ENCODE results near the gene CD300A.

The CD300A gene

DNA sequence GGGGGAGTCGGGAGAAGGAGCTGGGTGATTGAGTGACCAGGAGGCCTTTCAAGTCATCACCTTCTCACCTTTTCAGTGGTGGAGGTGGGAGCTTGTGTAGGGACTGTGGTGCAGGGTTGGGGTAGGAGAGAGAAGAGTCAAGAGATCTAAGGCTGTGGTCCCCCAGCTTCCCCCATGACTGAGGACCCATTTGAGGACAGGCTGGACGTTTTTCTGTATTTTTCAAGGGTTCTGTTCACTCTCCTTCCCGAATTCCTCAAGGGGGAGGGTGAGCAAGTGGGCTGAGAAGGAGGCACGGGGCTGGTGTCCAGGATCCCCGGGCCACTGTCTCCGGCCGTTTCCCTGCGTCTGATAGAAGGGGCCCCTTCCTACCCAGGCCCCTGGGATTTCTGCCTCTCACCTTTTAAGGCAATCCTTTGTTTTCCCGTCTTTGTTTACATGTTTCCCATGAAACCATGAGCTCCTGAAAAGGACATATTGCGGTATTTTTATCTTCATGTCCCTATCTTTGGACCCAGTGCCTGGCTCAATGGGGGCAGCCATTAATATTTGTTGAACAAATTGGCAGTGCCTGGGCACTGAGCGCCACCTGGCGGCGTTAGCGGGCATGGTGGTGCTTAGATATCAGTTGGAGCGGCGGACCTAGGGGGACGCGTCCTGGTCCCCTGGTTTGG, 9.2 kb upstream of the CD300A start (continued):
- no peak for TF ChIP-seq ZNF561 (tag by site-specific recombination; IDR thresholded peaks at IDR 0.05; ENCODE audit: borderline replicate concordance)
- TF ChIP-seq MZF1 (tag by site-specific recombination; IDR thresholded peaks at IDR 0.05; ENCODE audit: borderline replicate concordance), result no peak
- TF ChIP-seq ZNF19 (tag by site-specific recombination; IDR thresholded peaks at IDR 0.05; ENCODE audit: low read depth), result no peak
- no peak for TF ChIP-seq HOXC10 (CRISPR knock-in tag; IDR thresholded peaks at IDR 0.05)
- TF ChIP-seq, protein P1, sequence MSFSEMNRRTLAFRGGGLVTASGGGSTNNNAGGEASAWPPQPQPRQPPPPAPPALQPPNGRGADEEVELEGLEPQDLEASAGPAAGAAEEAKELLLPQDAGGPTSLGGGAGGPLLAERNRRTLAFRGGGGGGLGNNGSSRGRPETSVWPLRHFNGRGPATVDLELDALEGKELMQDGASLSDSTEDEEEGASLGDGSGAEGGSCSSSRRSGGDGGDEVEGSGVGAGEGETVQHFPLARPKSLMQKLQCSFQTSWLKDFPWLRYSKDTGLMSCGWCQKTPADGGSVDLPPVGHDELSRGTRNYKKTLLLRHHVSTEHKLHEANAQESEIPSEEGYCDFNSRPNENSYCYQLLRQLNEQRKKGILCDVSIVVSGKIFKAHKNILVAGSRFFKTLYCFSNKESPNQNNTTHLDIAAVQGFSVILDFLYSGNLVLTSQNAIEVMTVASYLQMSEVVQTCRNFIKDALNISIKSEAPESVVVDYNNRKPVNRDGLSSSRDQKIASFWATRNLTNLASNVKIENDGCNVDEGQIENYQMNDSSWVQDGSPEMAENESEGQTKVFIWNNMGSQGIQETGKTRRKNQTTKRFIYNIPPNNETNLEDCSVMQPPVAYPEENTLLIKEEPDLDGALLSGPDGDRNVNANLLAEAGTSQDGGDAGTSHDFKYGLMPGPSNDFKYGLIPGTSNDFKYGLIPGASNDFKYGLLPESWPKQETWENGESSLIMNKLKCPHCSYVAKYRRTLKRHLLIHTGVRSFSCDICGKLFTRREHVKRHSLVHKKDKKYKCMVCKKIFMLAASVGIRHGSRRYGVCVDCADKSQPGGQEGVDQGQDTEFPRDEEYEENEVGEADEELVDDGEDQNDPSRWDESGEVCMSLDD (tag by site-specific recombination; IDR thresholded peaks at IDR 0.05), result no peak
- no peak for TF ChIP-seq ZNF140 (tag by site-specific recombination; IDR thresholded peaks at IDR 0.05)
- no peak for TF ChIP-seq RBAK (tag by site-specific recombination; IDR thresholded peaks at IDR 0.05)
- TF ChIP-seq GLIS1 (tag by site-specific recombination; IDR thresholded peaks at IDR 0.05), result no peak
- no peak for TF ChIP-seq ZNF529 (tag by site-specific recombination; IDR thresholded peaks at IDR 0.05; ENCODE audit: insufficient replicate concordance)
- no peak for TF ChIP-seq BCL11B (tag by site-specific recombination; IDR thresholded peaks at IDR 0.05; ENCODE audit: low read depth)
- TF ChIP-seq ZBTB17 (tag by site-specific recombination; IDR thresholded peaks at IDR 0.05), result peak; percentile 56
- TF ChIP-seq ZNF660 (tag by site-specific recombination; IDR thresholded peaks at IDR 0.05), result no peak
- no peak for TF ChIP-seq ZNF155 (tag by site-specific recombination; IDR thresholded peaks at IDR 0.05)
- no peak for TF ChIP-seq REST (tag by site-specific recombination; IDR thresholded peaks at IDR 0.05)
- TF ChIP-seq ZNF560 (tag by site-specific recombination; IDR thresholded peaks at IDR 0.05; ENCODE audit: borderline replicate concordance), result no peak
- TF ChIP-seq FEZF1 (tag by site-specific recombination; IDR thresholded peaks at IDR 0.05), result no peak
- no peak for TF ChIP-seq ZNF133 (tag by site-specific recombination; IDR thresholded peaks at IDR 0.05)
- TF ChIP-seq ZBTB8A (tag by site-specific recombination; IDR thresholded peaks at IDR 0.05), result no peak
- no peak for TF ChIP-seq ZBTB7A (tag by site-specific recombination; IDR thresholded peaks at IDR 0.05; ENCODE audit: low read depth)
- TF ChIP-seq ZNF324 (tag by site-specific recombination; IDR thresholded peaks at IDR 0.05), result peak; percentile 18; the same call in 1 of the 2 replicates
- TF ChIP-seq, protein P2, sequence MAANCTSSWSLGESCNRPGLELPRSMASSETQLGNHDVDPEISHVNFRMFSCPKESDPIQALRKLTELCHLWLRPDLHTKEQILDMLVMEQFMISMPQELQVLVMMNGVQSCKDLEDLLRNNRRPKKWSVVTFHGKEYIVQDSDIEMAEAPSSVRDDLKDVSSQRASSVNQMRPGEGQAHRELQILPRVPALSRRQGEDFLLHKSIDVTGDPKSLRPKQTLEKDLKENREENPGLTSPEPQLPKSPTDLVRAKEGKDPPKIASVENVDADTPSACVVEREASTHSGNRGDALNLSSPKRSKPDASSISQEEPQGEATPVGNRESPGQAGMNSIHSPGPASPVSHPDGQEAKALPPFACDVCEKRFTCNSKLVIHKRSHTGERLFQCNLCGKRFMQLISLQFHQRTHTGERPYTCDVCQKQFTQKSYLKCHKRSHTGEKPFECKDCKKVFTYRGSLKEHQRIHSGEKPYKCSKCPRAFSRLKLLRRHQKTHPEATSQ (tag by site-specific recombination; IDR thresholded peaks at IDR 0.05), result no peak
- no peak for TF ChIP-seq ZBTB26 (tag by site-specific recombination; optimal IDR thresholded peaks at IDR 0.05)
- no peak for TF ChIP-seq ZNF394 (tag by site-specific recombination; IDR thresholded peaks at IDR 0.05; ENCODE audit: borderline replicate concordance)
- no peak for TF ChIP-seq ZNF157 (tag by site-specific recombination; IDR thresholded peaks at IDR 0.05)
- TF ChIP-seq EGR2 (tag by site-specific recombination; IDR thresholded peaks at IDR 0.05; ENCODE audit: low read depth), result no peak
- TF ChIP-seq ZNF175 (tag by site-specific recombination; IDR thresholded peaks at IDR 0.05), result no peak
- no peak for TF ChIP-seq ZNF121 (tag by site-specific recombination; IDR thresholded peaks at IDR 0.05)
- no peak for TF ChIP-seq ZNF311 (tag by site-specific recombination; IDR thresholded peaks at IDR 0.05; ENCODE audit: borderline replicate concordance)
- no peak for TF ChIP-seq ZNF211 (tag by site-specific recombination; IDR thresholded peaks at IDR 0.05; ENCODE audit: low read depth)
- TF ChIP-seq ZNF777 (tag by site-specific recombination; IDR thresholded peaks at IDR 0.05; ENCODE audit: borderline replicate concordance), result no peak
- TF ChIP-seq ZNF510 (tag by site-specific recombination; IDR thresholded peaks at IDR 0.05; ENCODE audit: insufficient replicate concordance), result no peak
- TF ChIP-seq SCRT1 (tag by site-specific recombination; IDR thresholded peaks at IDR 0.05; ENCODE audit: borderline replicate concordance), result no peak
- TF ChIP-seq ZNF433 (tag by site-specific recombination; IDR thresholded peaks at IDR 0.05; ENCODE audit: low read depth), result no peak
